HCT116 (cell line): Measurements from ENCODE around the gene NDUFA8. TPM values are rescaled to one million over a fixed set of nuclear protein-coding genes. Genes with fewer than 3 reads are reported as not detected.

Source experiments
- ATAC-seq: fragments of 200-7000 bp; cut with Tn5 transposase; 2 replicates; pipeline ENCODE4 v1.9.1; 2020; ENCODE audit warnings: mild to moderate bottlenecking, moderate library complexity
- BruUV-seq: library from RNA; stranded (reverse); fragments of 400-500 nt; replicated peaks from 2 replicates; lab custom pipeline; 2021; lab: Mats Ljungman, UMichigan
- CTCF ChIA-PET: fragments of 300-600 bp; sonication (Branson Sonifier 250); formaldehyde crosslinking; loops from one replicate; lab custom pipeline; 2021; ENCODE audit warnings: antibody characterized with exemption; lab: Charles Lee
- POLR2A ChIA-PET: fragments of 300-600, 350-600 bp; sonication (Branson Sonifier 250); formaldehyde crosslinking; loops from one replicate; lab custom pipeline; 2021; ENCODE audit warnings: antibody characterized with exemption; lab: Charles Lee
- RAD21 ChIA-PET, 2 experiments: fragments of 300-600 bp; sonication (Branson Sonifier 250); formaldehyde crosslinking; loops; one replicate each; lab custom pipeline; 2023; ENCODE audit warnings: low total read pairs in 2 of 2; ENCODE audit not compliant: uncharacterized antibody in 2 of 2, unreplicated experiment in 2 of 2, low non-redundant PET in 1 of 2; lab: Charles Lee
- DNase-seq: peaks from one replicate; pipeline ENCODE4 v3.0.0-alpha.2; 2010; ENCODE audit warnings: low read depth, low spot score
- H2AFZ ChIP-seq: fragments of 200-600 bp; shearing (Covaris generic), sonication (generic); 2 replicates; pipeline ENCODE4 v1.6.1; 2017; ENCODE audit warnings: low read depth, mixed run types, mixed read lengths, antibody characterized with exemption, low read length; ENCODE audit not compliant: poor library complexity, severe bottlenecking
- H3K27ac ChIP-seq: 2 replicates; pipeline ENCODE4 v1.5.1; 2012; ENCODE audit warnings: low read depth, low read length
- H3K27me3 ChIP-seq: fragments of 200-600 bp; sonication (generic); 2 replicates; pipeline ENCODE4 v1.6.1; 2016; ENCODE audit warnings: mixed run types, low read length, mixed read lengths; ENCODE audit not compliant: insufficient read depth
- H3K36me3 ChIP-seq, 2 experiments: fragments of 200-500 bp in 1 of 2; fragments of 200-600 bp in 1 of 2; sonication (Bioruptor generic) in 1 of 2; sonication (generic) in 1 of 2; 2 replicates each; pipeline versions ENCODE4 v1.5.1 to v1.6.1; 2014 to 2016; ENCODE audit warnings: low read length in 2 of 2, inconsistent platforms in 1 of 2, mixed read lengths in 1 of 2, mixed run types in 1 of 2; ENCODE audit not compliant: insufficient read depth in 2 of 2, control insufficient read depth in 1 of 2
- H3K4me1 ChIP-seq, 2 experiments: fragments of 200-600 bp in 1 of 2; sonication (generic) in 1 of 2; 2 replicates each; pipeline versions ENCODE4 v1.5.1 to v1.6.1; 2012 to 2017; ENCODE audit warnings: low read length in 2 of 2, inconsistent platforms in 1 of 2, mild to moderate bottlenecking in 1 of 2, mixed read lengths in 1 of 2, mixed run types in 1 of 2, moderate library complexity in 1 of 2; ENCODE audit not compliant: insufficient read depth in 2 of 2, control insufficient read depth in 1 of 2
- H3K4me2 ChIP-seq: fragments of 200-600 bp; sonication (generic); 2 replicates; pipeline ENCODE4 v1.6.1; 2017; ENCODE audit warnings: mixed run types, low read length, mixed read lengths
- H3K4me3 ChIP-seq, 2 experiments: fragments of 200-600 bp in 1 of 2; sonication (generic) in 1 of 2; replicated peaks in 1 of 2; 2 replicates each; pipeline ENCODE4 v1.5.1; 2011 to 2016; ENCODE audit warnings: low read length in 2 of 2, control low read depth in 1 of 2, low read depth in 1 of 2, mild to moderate bottlenecking in 1 of 2, mixed read lengths in 1 of 2, mixed run types in 1 of 2
- H3K79me2 ChIP-seq: fragments of 200-600 bp; sonication (generic); 2 replicates; pipeline ENCODE4 v1.6.1; 2017; ENCODE audit warnings: mild to moderate bottlenecking, mixed run types, low read length, moderate library complexity, mixed read lengths; ENCODE audit not compliant: insufficient read depth
- H3K9ac ChIP-seq: fragments of 200-600 bp; sonication (generic); 2 replicates; pipeline ENCODE4 v1.6.1; 2016; ENCODE audit warnings: low read length, mixed read lengths
- H3K9me2 ChIP-seq: fragments of 200-600 bp; sonication (generic), shearing (Covaris generic); 2 replicates; pipeline ENCODE4 v1.6.1; 2017; ENCODE audit warnings: mixed run types, mild to moderate bottlenecking, moderate library complexity; ENCODE audit not compliant: insufficient read depth
- H3K9me3 ChIP-seq, 2 experiments: fragments of 200-500 bp in 1 of 2; fragments of 200-600 bp in 1 of 2; sonication (Bioruptor generic) in 1 of 2; sonication (generic) in 1 of 2; 2 replicates each; pipeline ENCODE4 v1.6.1; 2014 to 2017; ENCODE audit warnings: low read length in 2 of 2, mixed read lengths in 2 of 2, inconsistent platforms in 1 of 2, low read depth in 1 of 2, mild to moderate bottlenecking in 1 of 2, mixed run types in 1 of 2, moderate library complexity in 1 of 2; ENCODE audit not compliant: control insufficient read depth in 1 of 2, insufficient read depth in 1 of 2
- H4K20me1 ChIP-seq: fragments of 200-600 bp; sonication (generic), shearing (Covaris generic); 2 replicates; pipeline ENCODE4 v1.6.1; 2017; ENCODE audit warnings: mixed run types, mild to moderate bottlenecking, moderate library complexity; ENCODE audit not compliant: insufficient read depth
- EZH2phosphoT487 ChIP-seq: fragments of 200-600 bp; IDR thresholded peaks from 2 replicates; pipeline ENCODE4 v1.6.1; 2018; ENCODE audit warnings: antibody characterized with exemption, borderline replicate concordance
- POLR2AphosphoS5 ChIP-seq: IDR thresholded peaks from 2 replicates; pipeline ENCODE4 v1.6.1; 2011; ENCODE audit warnings: mild to moderate bottlenecking, low read depth, low read length, moderate library complexity
- intact Hi-C: fragments of 100-400 bp; cut with micrococcal nuclease; formaldehyde crosslinking; loops from 2 replicates; pipeline ENCODE4 v1.10.0; 2022
- total RNA-seq: library from RNA; stranded (reverse); gene quantifications from one replicate; pipeline ENCODE4 v1.2.1, GENCODE V29; 2021; ENCODE audit not compliant: unreplicated experiment
- TF ChIP-seq, protein P1 (sequence below): IDR thresholded peaks from 2 replicates; pipeline ENCODE4 v1.6.1; 2012; ENCODE audit warnings: low read depth
- TF ChIP-seq, protein P2 (sequence below): IDR thresholded peaks from 2 replicates; pipeline ENCODE4 v1.6.1; 2012
- TF ChIP-seq, protein P3 (sequence below): IDR thresholded peaks from 2 replicates; pipeline ENCODE4 v1.6.1; 2012

NDUFA8 gene
- total RNA-seq, 1 experiment from 2014 or later = 84.5 TPM

DNA sequence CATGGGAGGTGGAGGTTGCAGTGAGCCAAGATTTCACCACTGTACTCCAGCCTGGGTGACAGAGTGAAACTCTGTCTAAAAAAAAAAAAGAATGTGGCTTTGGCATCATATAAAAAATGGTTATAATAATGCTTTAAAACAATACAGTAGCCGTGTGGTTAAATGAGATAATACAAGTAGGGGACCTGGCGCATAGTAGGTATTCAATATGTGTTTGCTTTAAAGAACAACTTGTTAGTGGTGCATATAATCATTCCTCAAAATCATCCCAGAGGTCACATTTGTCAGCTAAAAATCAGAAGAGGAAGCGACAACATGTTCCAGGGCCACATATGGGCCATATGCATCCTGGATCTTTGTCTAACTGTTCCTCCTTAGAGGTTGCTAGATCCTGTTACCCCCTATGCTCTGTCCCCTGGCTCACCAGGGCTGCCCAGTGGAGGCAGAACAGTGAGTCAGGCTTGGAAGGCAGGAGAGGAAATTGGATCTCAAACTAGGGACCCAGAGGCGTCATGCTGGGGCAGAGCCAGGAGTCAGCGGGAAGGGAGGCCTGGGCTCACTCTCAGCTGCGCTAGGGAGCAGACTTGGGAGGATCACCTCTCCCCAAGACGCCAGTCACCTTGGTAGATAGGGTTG, 41.5 kb upstream of the NDUFA8 start:
- Histone ChIP-seq H2AFZ (no peak overlapping the region), H3K9ac (no peak overlapping the region), H3K9me2 (no peaks in the 10 kb centered on the region), H3K36me3 (no peaks in the 10 kb centered on the region), H3K9me3 (no peaks in the 10 kb centered on the region), H3K27me3 (no peaks in the 10 kb centered on the region), H3K4me3 (no peak overlapping the region), H4K20me1 (no peaks in the 10 kb centered on the region), H3K27ac (no peak overlapping the region), H3K4me1 (peaks cover 4 to 5% of the 10 kb centered on the region in 2 experiments; a peak in 3 of 4 replicates), H3K4me2 (no peak overlapping the region), H3K79me2 (no peaks in the 10 kb centered on the region)
- ChIA-PET POLR2A (no interaction called here), RAD21 (no interaction called here), CTCF (no interaction called here)
- no peak for ATAC-seq
- TF ChIP-seq, protein P1, sequence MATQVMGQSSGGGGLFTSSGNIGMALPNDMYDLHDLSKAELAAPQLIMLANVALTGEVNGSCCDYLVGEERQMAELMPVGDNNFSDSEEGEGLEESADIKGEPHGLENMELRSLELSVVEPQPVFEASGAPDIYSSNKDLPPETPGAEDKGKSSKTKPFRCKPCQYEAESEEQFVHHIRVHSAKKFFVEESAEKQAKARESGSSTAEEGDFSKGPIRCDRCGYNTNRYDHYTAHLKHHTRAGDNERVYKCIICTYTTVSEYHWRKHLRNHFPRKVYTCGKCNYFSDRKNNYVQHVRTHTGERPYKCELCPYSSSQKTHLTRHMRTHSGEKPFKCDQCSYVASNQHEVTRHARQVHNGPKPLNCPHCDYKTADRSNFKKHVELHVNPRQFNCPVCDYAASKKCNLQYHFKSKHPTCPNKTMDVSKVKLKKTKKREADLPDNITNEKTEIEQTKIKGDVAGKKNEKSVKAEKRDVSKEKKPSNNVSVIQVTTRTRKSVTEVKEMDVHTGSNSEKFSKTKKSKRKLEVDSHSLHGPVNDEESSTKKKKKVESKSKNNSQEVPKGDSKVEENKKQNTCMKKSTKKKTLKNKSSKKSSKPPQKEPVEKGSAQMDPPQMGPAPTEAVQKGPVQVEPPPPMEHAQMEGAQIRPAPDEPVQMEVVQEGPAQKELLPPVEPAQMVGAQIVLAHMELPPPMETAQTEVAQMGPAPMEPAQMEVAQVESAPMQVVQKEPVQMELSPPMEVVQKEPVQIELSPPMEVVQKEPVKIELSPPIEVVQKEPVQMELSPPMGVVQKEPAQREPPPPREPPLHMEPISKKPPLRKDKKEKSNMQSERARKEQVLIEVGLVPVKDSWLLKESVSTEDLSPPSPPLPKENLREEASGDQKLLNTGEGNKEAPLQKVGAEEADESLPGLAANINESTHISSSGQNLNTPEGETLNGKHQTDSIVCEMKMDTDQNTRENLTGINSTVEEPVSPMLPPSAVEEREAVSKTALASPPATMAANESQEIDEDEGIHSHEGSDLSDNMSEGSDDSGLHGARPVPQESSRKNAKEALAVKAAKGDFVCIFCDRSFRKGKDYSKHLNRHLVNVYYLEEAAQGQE = no peak
- TF ChIP-seq POLR2AphosphoS5 = no peak
- TF ChIP-seq, protein P2, sequence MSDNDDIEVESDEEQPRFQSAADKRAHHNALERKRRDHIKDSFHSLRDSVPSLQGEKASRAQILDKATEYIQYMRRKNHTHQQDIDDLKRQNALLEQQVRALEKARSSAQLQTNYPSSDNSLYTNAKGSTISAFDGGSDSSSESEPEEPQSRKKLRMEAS = no peak
- TF ChIP-seq, protein P3, sequence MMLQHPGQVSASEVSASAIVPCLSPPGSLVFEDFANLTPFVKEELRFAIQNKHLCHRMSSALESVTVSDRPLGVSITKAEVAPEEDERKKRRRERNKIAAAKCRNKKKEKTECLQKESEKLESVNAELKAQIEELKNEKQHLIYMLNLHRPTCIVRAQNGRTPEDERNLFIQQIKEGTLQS = no peak
- TF ChIP-seq EZH2phosphoT487 = no peak
- BruUV-seq = no TSS peak
- DNase-seq = no peak
- intact Hi-C loops = no loop called here
